NCI-H1092 (cell line): ENCODE measurements around the gene CD79B.

Experiments used
- DNase-seq: peaks from one replicate; lab custom pipeline; 2025; lab: John Stamatoyannopoulos, UW

Gene CD79B

DNA sequence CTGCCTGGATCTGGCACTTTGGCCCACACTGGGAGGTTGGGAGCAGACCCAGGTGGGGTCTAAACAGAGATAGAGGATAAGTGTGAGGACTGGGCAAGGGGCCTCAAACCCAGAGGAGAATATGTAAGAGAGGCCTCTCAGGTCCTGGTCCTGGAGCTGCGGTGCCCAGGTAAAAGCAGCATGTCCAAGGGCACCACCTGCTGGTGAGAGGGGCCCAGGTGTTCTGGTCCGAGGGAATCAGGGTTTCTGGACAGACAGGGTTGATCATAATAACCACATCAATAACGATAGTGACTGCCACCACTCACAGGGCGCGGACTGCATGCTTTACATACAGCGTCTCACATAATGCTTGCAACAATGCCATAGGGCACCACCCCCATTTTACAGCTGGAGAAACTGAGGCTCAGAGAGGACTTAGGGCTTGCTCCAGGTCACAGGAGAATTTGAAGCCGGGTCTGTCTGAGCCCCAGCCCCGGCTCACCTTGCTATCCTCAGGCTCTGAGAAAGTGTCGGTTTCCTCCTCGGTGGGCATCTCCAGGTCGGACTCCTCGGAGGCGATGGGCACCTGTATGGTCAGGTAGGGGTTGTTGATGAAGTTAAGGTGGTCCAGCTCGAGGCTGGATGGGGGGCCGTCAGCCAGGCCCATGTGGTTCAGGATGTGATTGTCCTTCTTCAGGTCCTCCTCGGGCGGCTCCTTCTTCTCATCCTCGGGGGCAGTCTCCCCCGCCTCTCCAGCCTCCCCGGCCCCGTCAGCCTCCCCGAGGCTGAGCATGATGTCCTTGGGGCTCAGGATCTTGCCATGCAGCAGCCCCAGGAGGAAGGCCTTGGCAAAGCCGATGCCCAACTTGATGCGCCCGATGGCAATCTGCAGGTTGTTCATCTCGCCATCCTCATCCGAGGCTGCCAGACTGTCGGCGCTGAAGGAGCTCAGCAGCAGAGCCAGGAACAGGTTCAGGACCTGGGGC, 19.1 kb upstream of the CD79B start:
- DNase-seq: no peak

DNA sequence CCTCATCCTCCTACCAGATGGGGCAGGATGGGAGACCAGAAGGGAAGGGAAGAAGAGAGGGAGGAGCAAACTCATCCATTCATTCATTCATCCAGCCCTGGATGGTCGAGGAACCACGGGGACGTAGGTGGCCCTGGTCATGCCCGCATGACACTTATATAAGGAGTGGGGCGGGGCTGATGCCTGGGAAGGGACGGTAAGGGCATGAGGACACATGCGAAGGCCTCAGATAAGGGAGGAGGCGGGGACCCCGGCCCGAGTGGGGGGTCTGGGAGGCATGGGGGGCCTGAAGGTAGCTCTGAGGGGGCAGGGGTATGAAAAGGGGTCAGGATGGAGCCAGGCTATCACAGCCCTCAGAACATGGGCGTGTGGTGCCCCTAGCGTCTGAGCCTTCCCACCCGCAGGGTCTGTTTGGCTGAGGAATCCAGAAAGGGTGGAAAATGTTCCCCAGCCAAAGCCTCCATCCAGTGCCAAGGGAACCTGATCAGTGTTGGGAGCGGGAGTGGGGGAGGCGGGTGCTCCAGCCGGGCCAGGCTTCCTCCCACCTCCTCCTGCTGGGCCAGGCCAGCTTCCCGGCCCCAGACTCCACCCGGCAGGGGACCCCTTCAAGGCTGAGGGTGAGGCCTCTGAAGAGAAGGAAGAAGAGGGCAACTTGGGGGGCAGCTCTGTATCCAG, 17.6 kb upstream of the CD79B start:
- DNase-seq: no peak

DNA sequence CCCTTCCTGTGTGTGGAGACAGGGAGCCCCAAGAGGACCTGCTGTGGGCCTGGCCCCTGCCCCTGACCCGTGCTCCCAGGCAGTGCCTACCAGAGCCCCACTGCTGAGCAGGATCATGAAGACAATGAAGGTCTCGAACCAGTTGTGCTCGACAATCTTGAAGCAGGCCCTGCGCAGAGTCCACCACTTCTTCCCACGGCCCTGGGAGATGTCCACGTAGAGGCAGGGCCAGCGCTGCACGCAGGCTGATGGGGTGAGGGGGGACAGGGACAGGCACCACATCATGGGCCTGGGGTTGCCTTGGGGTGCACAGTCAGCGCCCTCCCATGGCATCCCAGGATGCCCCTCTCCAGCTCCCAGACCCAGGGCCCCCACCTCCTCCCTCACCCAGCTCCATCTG, 16.4 kb upstream of the CD79B start:
- DNase-seq: no peak

DNA sequence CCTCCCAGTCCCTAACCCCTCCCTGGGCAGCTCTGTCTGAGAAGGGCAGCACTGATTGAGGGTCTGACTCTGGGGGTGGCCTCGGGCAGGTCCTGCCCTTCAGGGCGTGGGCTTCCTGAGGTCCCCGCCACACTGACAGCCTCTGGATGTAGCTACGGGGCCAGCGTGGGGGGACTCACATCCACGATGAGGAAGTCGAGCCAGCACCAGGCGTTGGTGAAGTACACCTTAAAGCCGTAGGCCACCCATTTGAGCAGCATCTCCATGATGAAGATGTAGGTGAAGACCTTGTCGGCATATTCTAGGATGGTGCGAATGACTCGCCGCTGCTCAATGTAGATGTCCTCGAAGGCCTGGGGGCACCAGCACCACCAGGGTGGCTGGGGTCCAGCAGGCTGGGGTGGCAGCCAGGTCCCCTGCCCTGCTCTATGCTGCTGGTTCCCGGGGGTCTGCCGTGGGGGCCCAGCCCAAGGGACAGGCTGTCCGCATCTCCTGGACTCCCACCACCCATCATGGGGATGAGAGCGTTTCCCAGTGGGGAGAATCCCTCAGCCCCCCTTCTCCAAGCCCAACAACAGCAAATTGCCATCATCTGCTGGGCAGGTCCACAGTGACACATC, 15.7 kb upstream of the CD79B start:
- no peak for DNase-seq

DNA sequence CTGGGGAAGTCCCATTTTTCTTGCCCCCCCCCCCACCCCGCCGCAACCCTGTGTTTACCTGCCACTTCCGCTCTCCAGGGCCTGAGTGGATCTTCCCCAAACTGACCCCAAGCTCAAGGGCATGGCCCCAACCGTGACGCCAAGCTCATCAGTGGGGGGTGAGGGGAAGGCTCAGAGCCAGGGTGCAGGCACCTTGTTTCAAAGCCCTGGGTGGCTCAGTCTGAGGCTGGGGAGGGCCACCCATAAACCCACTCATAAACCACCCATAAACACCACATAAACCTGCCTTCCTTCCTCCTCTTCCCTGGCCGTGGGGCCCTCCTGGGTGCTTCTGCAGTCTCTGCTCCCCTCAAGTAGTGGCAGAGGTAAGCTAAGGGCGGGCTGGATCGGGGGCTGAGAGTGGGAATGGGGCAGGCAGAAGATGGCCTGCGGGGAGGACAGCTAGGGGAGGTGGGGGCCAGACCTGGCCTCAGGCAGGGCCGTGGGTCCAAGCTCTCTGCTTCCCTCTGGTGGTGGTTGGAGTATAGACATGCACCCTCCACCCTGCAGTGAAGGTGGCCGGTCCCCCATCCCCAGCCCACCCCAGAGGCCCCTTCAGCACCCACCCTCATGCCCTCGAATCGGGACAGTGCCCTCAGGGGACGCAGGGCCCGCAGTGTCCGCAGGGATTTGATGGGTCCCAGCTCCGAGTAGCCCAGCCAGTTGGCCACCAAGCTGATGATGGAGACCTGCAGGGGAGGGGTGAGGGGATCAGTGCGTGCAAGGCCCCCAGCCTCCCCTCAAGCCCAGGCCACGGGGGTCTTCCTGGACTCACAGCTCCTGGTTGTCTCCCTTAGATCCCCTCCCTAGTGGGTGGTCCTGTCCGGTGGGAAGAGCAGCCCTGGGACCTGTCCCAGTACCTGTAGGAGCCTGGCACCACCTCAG, 14.6 kb upstream of the CD79B start:
- DNase-seq: peak; percentile 17

DNA sequence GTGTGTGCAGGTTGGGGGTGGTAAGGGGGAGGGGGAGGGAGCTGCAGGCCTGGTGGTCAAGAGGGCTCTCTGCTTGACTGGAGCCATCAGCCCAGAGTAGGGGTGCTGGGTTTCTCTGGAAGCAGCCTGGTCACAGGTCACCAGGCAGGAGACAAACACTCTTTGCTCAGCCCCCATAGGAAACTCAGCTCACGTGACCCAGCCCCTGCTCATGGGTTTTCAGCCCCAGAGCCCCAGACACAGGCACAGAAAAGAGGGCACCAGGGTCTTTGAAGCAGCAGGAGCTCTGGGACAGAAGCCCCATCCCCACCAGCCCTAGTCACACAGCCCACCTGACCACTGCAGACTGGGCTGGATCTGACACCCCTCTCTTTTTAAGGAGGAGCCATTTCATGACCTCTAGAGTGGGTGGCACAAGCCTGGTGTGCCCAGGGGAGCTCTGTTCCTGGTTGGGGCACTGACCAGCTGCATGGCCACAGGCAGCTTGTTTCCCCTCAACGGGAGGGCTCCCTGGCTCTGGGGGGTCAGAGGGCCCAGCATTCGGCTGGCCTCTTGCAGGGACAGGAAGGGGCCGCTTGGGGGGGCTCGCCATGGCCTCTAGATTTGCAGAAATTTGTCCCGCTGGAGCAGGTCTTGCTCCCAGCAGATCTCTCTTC, 13.8 kb upstream of the CD79B start:
- DNase-seq: no peak

DNA sequence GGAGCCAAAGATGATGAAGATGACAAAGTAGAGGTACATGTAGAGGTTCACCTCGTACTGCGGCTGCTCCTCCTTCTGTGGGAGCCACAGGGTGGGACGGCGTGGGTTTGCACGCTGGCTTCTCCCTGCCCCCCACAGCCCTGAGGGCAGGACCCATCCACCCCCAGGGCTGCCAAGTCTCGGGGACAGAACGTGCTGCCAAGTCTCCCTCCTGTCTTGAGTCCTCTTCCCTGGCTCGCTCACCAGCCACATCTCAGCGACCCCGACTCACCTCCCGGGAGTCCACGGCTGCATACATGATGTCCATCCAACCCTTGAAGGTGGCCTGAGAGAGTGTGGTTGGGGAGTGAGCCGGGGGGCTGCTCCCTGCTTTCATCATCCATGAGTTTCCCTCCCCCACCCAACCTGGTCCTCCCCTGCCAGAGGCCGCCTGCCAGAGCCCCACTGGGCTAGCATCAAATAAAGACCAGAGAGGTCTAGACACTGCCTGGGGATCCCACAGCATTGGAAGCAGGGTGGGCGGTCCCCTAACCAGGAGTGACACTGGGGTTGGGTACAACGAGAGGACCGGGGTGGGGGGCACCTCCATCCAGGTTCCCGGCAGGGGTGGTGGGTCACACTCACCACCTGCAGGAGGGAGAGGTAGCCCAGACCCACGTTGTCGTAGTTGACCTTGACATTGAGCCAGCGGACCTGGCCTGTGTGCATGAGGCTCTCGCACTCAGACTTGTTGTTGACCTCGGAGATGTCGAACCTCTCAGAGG, 12.8 kb upstream of the CD79B start:
- no peak for DNase-seq

DNA sequence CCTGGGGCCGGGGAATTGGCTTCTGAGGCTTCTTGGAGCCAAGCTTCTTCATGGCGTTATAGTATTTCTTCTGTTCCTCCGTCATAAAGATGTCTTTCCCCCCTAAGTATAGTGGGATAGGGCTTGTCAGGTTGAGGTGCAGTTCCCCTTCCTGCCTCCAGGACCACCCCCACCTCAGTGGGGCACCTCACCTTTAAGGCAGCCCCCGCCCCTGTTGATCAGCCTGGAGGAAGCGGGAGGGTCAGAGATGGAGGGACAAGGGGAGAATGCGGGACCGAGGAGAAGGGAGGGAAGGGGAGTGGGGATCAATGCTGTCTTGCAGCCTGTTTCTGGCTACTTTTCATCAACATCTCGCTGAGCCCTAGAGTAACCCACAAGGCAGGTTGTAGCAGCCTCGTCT, 11.6 kb upstream of the CD79B start:
- DNase-seq: no peak

DNA sequence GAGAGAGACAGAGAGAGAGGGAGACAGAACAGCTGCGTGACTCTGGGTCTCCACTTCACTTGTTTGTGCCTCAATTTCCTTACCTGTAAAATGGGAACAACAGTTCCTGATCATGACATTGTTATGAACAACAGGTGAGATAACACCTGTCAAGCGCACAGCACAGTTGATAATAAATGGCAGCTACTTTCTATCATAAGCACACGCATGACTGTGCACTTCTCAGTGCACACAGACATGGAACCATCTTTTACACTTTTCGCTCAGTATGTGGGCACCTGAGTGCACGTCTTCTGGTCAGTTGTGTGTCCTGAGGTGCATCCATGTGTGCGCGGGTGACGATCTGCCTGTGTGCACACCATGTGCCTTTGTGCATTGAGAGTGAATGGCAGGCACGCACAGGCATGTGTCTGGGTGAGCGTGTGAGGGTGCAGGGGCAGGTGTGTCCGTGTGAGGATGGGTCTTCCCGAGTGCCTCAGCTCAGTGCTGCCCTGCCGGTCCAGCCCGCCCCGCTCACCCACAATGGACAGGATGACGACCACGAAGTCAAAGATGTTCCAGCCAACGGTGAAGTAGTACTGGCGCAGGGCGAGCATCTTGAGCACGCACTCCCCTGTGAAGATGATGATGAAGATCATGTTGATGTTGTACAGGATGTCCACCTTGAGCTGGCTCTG, 10.3 kb upstream of the CD79B start:
- no peak for DNase-seq

DNA sequence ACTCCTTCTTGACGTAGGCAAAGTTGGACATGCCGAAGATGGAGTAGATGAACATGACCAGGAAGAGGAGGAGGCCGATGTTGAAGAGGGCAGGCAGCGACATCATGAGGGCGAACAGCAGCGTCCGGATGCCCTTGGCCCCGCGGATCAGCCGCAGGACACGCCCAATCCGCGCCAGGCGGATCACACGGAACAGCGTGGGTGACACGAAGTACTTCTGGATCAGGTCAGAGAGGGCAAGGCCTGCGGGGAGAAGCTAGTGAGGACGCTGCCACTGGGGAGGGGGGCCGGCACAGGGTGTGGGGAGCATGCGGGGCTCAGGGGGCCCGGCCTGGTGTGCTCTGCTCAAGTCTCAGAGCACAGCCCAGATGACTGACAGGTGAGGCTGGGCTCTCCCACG, 9.6 kb upstream of the CD79B start:
- no peak for DNase-seq

DNA sequence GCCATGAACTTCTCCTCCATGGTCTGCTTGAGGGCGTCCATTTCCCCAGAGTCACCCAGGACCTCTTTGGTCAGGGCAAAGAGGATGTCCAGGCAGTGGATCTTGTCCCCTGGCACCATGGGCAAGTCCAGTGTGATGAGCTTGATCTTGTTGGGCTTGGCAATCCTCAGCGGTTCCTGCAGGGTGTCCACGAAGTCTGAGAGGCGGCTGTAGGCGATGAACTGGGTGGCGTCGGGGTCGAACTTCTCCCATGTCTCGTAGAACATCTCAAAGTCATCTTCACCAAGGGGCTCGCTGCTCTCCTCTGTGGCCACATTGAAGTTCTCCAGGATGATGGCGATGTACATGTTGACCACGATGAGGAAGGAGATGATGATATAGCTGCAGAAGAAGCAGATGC, 9.0 kb upstream of the CD79B start:
- DNase-seq: no peak

DNA sequence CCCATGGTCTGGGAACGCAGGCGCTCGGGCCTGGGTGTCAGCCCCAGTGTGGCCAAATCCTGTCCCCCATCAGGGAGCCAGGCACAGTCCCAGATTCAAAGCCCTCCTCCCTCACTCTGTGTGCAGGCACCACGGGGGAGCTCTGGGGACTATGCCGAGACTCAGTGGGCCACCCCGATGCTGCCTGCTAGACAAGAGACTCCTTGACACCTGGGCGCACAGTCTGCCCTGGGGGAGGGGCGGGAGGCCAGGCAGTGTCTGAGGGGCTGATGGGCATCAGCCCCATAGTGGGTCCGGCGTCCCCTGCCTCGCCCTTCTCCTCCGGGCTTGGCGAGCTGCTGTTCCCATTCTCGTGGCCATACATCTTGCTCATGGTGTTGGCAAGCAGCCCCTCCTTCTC, 8.5 kb upstream of the CD79B start:
- no peak for DNase-seq

DNA sequence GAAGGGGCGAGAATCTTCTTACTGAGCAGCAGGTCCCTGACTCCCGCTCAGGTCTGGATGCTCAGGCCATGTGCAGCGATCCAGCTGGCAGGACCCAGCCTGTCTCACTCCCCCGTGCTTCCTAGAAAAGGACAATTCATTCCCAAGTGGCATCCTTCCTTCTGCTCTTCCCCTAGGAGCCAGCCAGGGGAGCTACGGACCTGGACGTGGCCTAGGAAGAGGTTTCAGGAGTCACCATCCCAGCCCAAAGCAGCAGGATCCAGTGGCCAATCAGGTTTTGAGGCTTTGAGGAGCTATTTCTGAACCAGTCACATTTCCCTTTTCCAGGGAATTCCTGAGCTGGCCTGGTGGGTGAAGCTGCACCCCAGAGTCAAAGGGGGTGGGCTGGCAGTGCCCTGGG, 7.8 kb upstream of the CD79B start:
- no peak for DNase-seq

DNA sequence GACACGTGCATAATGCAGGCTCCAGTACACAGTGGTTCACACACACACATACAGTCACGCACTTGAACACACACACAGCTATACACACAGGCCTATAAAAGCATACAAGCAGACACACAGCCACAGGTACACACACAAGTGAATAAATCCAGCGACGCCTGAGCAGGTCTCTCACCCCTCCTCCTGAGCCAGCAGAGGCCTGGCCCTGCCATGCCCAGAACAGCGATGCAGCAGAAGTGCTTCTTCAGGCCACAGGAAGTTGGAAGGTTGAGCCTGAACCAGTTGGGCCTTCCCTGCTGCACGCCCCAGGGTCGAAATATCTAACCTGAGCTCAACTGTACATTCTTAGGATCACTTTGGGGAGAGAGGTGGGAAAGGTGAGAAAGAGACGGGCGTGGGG, 7.3 kb upstream of the CD79B start:
- DNase-seq: no peak

DNA sequence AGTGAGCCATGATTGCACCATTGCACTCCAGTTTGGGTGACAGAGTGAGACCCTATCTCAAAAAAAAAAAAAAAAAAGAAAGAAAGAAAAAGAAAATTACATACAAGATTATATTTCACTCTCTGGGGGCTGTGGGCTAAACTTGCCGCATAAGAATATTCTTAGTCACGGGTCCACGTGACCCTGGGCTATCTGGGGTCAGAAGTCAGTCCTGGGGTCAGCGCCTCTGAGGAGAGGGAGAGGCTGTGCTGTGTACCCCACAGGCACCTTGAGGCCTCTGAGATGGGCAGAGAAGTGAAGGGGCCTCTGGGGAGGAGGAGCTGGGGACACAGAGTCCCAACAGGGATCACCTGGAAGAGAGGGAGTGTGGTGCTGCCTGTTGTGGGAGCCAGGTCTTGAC, 5.8 kb upstream of the CD79B start:
- no peak for DNase-seq

DNA sequence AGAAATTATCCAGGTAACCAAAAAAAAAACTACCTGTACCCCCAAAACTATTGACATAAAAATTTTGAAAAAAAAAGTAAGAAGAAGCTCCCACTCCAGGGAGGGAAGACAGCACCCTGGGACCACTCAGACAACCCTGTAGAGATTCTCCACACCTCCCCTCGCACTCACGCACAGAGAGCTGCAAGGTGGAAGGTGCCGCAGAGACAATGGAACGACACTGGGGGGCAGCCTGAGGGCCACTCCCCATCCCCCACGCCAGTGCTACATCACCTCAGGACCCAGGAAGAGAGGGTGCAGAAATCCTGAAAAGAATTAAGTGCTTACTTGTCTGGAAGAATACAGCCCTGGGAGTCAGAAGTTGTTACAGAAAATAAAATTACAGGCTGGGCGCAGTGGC, 5.2 kb upstream of the CD79B start:
- DNase-seq: no peak

DNA sequence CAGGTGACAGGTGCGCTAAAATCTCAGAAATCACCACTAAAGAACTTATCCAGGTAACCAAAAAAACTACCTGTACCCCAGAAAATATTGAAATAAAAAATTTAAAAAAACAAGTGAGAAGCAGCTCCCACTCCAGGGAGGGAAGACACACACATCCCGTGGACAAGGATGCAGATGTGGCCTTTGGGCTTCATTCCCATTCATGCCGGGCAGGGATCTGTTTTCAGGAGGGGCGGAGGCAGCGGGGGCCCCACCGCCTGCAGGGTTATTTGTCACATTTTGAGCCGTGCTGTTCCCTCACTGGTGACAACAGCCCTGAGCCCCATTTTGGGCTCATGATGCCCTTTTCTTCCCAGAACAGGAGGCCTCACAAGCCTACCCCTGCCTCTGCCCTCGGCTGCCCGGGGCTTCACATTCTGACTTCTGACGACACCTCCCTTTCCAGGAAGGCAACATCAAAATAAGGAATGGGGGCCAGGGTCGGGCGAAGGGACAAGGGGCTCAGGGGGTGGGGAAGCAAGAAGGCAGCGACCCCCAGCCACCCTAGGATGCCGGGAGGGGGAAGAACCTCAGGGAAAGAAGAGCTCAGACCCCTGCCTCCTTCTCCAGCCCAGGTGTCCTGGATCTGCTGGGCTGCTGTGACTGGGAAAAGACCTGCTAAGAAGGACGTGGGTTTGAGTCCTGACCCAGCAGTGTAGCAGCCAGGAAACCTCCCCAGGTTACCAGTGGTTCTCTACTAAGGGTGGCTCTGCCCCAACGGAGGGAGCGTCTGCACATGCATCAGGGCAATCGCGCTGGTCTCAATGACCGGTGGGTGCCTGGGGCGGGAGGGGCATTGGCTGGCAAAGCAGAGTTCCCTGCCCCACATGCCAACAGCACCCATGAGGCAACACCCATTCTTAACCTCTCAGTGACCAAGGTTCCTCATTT, 2.3 kb upstream of the CD79B start:
- no peak for DNase-seq

DNA sequence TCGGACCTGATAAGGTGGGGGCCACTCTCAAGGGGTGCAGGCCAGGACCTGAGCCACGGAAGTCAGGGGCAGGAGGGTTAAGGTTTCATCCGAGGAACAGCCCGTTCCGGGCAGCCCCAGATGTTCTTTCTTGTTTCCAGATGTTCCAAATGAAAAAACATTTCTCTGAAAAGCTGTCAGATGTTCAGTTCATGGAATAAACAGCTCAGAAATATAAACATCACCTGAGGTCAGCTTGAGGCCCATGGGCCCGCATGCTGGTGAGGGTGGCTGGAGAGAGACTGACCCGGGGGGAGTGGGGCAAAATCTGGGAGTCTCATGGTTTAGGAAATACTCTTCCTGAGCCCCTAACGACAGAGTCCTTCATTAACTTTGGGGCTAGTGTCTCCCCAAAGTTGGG, 1.5 kb upstream of the CD79B start:
- DNase-seq: no peak

DNA sequence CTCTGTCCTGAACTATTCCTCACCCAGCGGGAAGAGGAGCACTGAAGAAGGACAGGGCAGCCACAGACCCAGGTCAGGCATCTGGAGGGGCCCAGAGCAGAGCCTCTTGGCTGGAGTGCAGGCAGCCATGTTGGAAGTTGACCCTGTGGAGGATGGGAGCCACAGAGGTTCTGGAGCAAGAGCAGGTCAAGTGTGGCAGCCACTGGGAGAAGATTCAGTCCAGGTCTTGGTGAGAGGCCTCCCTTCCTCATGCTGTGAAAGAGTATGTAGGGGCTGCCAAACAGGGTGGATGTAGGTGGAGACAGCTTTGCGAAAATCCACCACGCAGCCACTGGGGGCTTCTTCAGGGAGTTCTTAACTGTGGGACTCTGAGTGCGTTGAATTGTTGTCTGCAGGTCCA, 590 bp upstream of the CD79B start:
- no peak for DNase-seq
